Gastrocnemius medialis (tissue), 4 donors: ENCODE data around the gene CCDC8.

Experiments used
- POLR2A ChIP-seq, 2 donors: fragments of 450-650 bp; IDR thresholded peaks; one replicate each; pipeline ENCODE4 v1.6.1; 2017; ENCODE audit warnings: antibody characterized with exemption in 2 of 2, mild to moderate bottlenecking in 2 of 2, moderate library complexity in 2 of 2
- TF ChIP-seq, protein P1 (sequence below), 5 experiments: fragments of 450-650 bp in 3 of 5; fragments of 200-600 bp in 2 of 5; sonication (generic) in 2 of 5; IDR thresholded peaks in 4 of 5; conservative IDR thresholded peaks in 1 of 5; 1 replicate in 4 of 5; 2 replicates in 1 of 5; pipeline ENCODE4 v1.5.1; 2016 to 2019; ENCODE audit warnings: antibody characterized with exemption in 5 of 5, mild to moderate bottlenecking in 3 of 5, moderate library complexity in 3 of 5

DNA sequence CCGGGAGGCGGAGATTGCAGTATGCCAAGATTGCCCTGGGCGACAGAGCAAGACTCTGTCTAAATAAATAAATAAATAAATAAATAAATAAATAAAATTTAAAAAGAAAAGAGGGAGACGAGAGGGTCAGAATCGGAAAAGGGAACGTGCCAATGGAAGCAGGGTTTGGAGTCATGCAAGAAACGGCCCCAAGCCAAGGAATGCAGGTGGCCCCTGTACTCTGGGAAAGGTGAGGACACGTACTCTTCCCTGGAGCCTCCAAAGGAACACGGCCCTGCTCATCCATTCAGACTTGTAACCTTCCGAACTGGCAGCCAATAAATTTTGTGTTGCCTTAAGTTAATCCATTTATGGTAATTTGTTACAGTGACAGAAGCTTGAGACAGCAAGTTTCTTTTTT lies 35.2 kb upstream of the CCDC8 start:
- TF ChIP-seq, protein P1, sequence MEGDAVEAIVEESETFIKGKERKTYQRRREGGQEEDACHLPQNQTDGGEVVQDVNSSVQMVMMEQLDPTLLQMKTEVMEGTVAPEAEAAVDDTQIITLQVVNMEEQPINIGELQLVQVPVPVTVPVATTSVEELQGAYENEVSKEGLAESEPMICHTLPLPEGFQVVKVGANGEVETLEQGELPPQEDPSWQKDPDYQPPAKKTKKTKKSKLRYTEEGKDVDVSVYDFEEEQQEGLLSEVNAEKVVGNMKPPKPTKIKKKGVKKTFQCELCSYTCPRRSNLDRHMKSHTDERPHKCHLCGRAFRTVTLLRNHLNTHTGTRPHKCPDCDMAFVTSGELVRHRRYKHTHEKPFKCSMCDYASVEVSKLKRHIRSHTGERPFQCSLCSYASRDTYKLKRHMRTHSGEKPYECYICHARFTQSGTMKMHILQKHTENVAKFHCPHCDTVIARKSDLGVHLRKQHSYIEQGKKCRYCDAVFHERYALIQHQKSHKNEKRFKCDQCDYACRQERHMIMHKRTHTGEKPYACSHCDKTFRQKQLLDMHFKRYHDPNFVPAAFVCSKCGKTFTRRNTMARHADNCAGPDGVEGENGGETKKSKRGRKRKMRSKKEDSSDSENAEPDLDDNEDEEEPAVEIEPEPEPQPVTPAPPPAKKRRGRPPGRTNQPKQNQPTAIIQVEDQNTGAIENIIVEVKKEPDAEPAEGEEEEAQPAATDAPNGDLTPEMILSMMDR (IDR thresholded peaks at IDR 0.05 in 4 of 5, conservative IDR thresholded peaks at IDR 0.05 in 1 of 5): no peak
- TF ChIP-seq POLR2A (IDR thresholded peaks at IDR 0.05): no peak
